SK-N-SH (cell line): Measurements from ENCODE around the gene GPR152. TPM values are rescaled to one million over a fixed set of nuclear protein-coding genes. Genes with fewer than 3 reads are reported as not detected.
"Not testable (repeated sequence)": the region's sequence is repeated elsewhere in the genome, so short reads cannot be mapped to it uniquely, and the experiment has no call there.

Experiments used
- CTCF ChIA-PET: fragments of 300-600, 350-600 bp; formaldehyde crosslinking; extraction: SDS; loops from one replicate; lab custom pipeline; 2021; lab: Yijun Ruan, JAX
- POLR2A ChIA-PET: fragments of 350-600 bp; sonication (Branson Sonifier 250); formaldehyde crosslinking; extraction: SDS; loops from one replicate; lab custom pipeline; 2020; ENCODE audit warnings: antibody characterized with exemption, inconsistent platforms; lab: Yijun Ruan, JAX
- DNase-seq: peaks from one replicate; pipeline ENCODE4 v3.0.0; 2012
- H2AFZ ChIP-seq: fragments of 200-600 bp; sonication (generic); 2 replicates; pipeline ENCODE4 v1.8.1; 2016; ENCODE audit warnings: antibody characterized with exemption, mild to moderate bottlenecking, low read depth
- H3F3A ChIP-seq: fragments of 200-600 bp; sonication (generic); replicated peaks from 2 replicates; pipeline ENCODE3; 2016; ENCODE audit warnings: antibody characterized with exemption, mild to moderate bottlenecking; ENCODE audit not compliant: insufficient read depth
- H3K27ac ChIP-seq, 2 experiments: fragments of 200-500 bp in 1 of 2; fragments of 200-600 bp in 1 of 2; sonication (Bioruptor generic) in 1 of 2; sonication (generic), shearing (Covaris generic) in 1 of 2; 2 replicates each; pipeline versions ENCODE4 v1.5.1 to v1.6.1; 2014 to 2016; ENCODE audit warnings: low read depth in 2 of 2, inconsistent platforms in 1 of 2, low read length in 1 of 2, mild to moderate bottlenecking in 1 of 2, mixed read lengths in 1 of 2
- H3K27me3 ChIP-seq: fragments of 200-600 bp; sonication (generic), shearing (Covaris generic); 2 replicates; pipeline ENCODE4 v1.6.1; 2016; ENCODE audit warnings: mixed run types; ENCODE audit not compliant: insufficient read depth
- H3K36me3 ChIP-seq, 2 experiments: fragments of 200-500 bp in 1 of 2; fragments of 200-600 bp in 1 of 2; sonication (Bioruptor generic) in 1 of 2; sonication (generic) in 1 of 2; replicated peaks in 1 of 2; 2 replicates each; pipeline versions ENCODE3 to v1.5.1; 2014 to 2016; ENCODE audit warnings: low read length in 1 of 2, mild to moderate bottlenecking in 1 of 2; ENCODE audit not compliant: insufficient read depth in 2 of 2, control insufficient read depth in 1 of 2
- H3K4me1 ChIP-seq, 2 experiments: fragments of 200-500 bp in 1 of 2; fragments of 200-600 bp in 1 of 2; sonication (Bioruptor generic) in 1 of 2; sonication (generic), shearing (Covaris generic) in 1 of 2; 2 replicates each; pipeline versions ENCODE4 v1.5.1 to v1.6.1; 2014 to 2016; ENCODE audit warnings: low read depth in 1 of 2, low read length in 1 of 2, mixed run types in 1 of 2; ENCODE audit not compliant: insufficient read depth in 2 of 2, control insufficient read depth in 1 of 2
- H3K4me2 ChIP-seq: fragments of 200-600 bp; sonication (generic), shearing (Covaris generic); 2 replicates; pipeline ENCODE4 v1.6.1; 2017; ENCODE audit warnings: mixed run types
- H3K4me3 ChIP-seq, 2 experiments: fragments of 200-500 bp in 1 of 2; fragments of 200-600 bp in 1 of 2; sonication (Bioruptor generic) in 1 of 2; sonication (generic), shearing (Covaris generic) in 1 of 2; 2 replicates each; pipeline versions ENCODE4 v1.5.1 to v1.8.1; 2014 to 2016; ENCODE audit warnings: low read depth in 2 of 2, inconsistent platforms in 1 of 2, low read length in 1 of 2, mild to moderate bottlenecking in 1 of 2, mixed read lengths in 1 of 2, moderate library complexity in 1 of 2
- H3K79me2 ChIP-seq: fragments of 200-600 bp; sonication (generic); 2 replicates; pipeline ENCODE4 v1.8.1; 2017; ENCODE audit warnings: mild to moderate bottlenecking; ENCODE audit not compliant: insufficient read depth
- H3K9ac ChIP-seq: fragments of 200-600 bp; sonication (generic); 2 replicates; pipeline ENCODE4 v1.6.1; 2017; ENCODE audit warnings: mixed run types
- H3K9me2 ChIP-seq: fragments of 200-600 bp; sonication (generic); 2 replicates; pipeline ENCODE4 v1.6.1; 2017; ENCODE audit warnings: mixed run types
- H3K9me3 ChIP-seq: fragments of 200-600 bp; sonication (generic); 2 replicates; pipeline ENCODE4 v1.6.1; 2017; ENCODE audit warnings: mixed run types, mild to moderate bottlenecking, moderate library complexity
- H4K20me1 ChIP-seq: fragments of 200-600 bp; sonication (generic); 2 replicates; pipeline ENCODE4 v1.6.1; 2017; ENCODE audit warnings: mild to moderate bottlenecking, mixed run types; ENCODE audit not compliant: insufficient read depth
- CHD2 ChIP-seq: fragments of 150-350 bp; IDR thresholded peaks from 2 replicates; pipeline ENCODE4 v1.6.1; 2018; ENCODE audit warnings: low read length; ENCODE audit not compliant: partially characterized antibody
- ELF1 ChIP-seq: IDR thresholded peaks from 2 replicates; pipeline ENCODE4 v1.4.0; 2012
- EZH2phosphoT487 ChIP-seq: fragments of 200-600 bp; sonication (generic); IDR thresholded peaks from 2 replicates; pipeline ENCODE4 v1.6.1; 2017; ENCODE audit warnings: low read depth, mixed run types, mild to moderate bottlenecking, antibody characterized with exemption, moderate library complexity, borderline replicate concordance
- FOXM1 ChIP-seq: IDR thresholded peaks from 2 replicates; pipeline ENCODE4 v1.4.0; 2012; ENCODE audit warnings: low read depth, mild to moderate bottlenecking
- MEF2A ChIP-seq: IDR thresholded peaks from 2 replicates; pipeline ENCODE4 v1.4.0; 2012; ENCODE audit warnings: low read depth, borderline replicate concordance
- NFIC ChIP-seq: IDR thresholded peaks from 2 replicates; pipeline ENCODE4 v1.4.0; 2012; ENCODE audit warnings: borderline replicate concordance
- NRF1 ChIP-seq: IDR thresholded peaks from 2 replicates; pipeline ENCODE4 v1.6.1; 2012; ENCODE audit warnings: low read depth, mild to moderate bottlenecking, low read length
- RAD21 ChIP-seq: IDR thresholded peaks from 2 replicates; pipeline ENCODE4 v1.6.1; 2012; ENCODE audit warnings: mild to moderate bottlenecking, low read length
- RCOR1 ChIP-seq: fragments of 150-350 bp; IDR thresholded peaks from 2 replicates; pipeline ENCODE4 v1.6.1; 2017; ENCODE audit warnings: antibody characterized with exemption, low read length
- RXRA ChIP-seq: IDR thresholded peaks from 2 replicates; pipeline ENCODE4 v1.4.0; 2012; ENCODE audit warnings: low read depth, mild to moderate bottlenecking, borderline replicate concordance
- TAF1 ChIP-seq: IDR thresholded peaks from 2 replicates; pipeline ENCODE4 v1.6.1; 2012; ENCODE audit warnings: low read depth, mild to moderate bottlenecking, low read length, moderate library complexity, borderline replicate concordance
- TCF12 ChIP-seq: IDR thresholded peaks from 2 replicates; pipeline ENCODE4 v1.4.0; 2012
- TEAD4 ChIP-seq: IDR thresholded peaks from 2 replicates; pipeline ENCODE4 v1.4.0; 2012; ENCODE audit warnings: mild to moderate bottlenecking, borderline replicate concordance; ENCODE audit not compliant: insufficient read depth
- YY1 ChIP-seq: IDR thresholded peaks from 2 replicates; pipeline ENCODE4 v1.4.0; 2012; ENCODE audit warnings: low read depth, mild to moderate bottlenecking
- WGBS: methylation state at CpG from one replicate; pipeline ENCODE4 v1.1.6; 2017; ENCODE audit warnings: low lambda C conversion rate; 5-methylcytosine and 5-hydroxymethylcytosine counted together
- polyA plus RNA-seq, 3 experiments: library from polyadenylated mRNA; depleted of rRNA; stranded (reverse); fragments of >200 nt; gene quantifications; 2 replicates each; pipeline ENCODE4 v1.2.3, GENCODE V29; 2012
- TF ChIP-seq, protein P1 (sequence below): IDR thresholded peaks from 2 replicates; pipeline ENCODE4 v1.4.0; 2012; ENCODE audit warnings: low read depth
- TF ChIP-seq, protein P2 (sequence below): IDR thresholded peaks from 2 replicates; pipeline ENCODE4; 2012
- TF ChIP-seq, protein P3 (sequence below): fragments of 150-350 bp; IDR thresholded peaks from 2 replicates; pipeline ENCODE4 v1.6.1; 2017; ENCODE audit warnings: antibody characterized with exemption, low read length, low read depth, borderline replicate concordance
- TF ChIP-seq, protein P4 (sequence below): IDR thresholded peaks from 2 replicates; pipeline ENCODE4 v1.4.0; 2012; ENCODE audit warnings: low read depth, borderline replicate concordance
- TF ChIP-seq, protein P5 (sequence below): fragments of 150-350 bp; IDR thresholded peaks from 2 replicates; pipeline ENCODE4 v1.6.1; 2016; ENCODE audit warnings: mild to moderate bottlenecking, low read depth, low read length

Gene GPR152
- polyA plus RNA-seq, 1 of the 3 experiments (the other 2 are of a cell fraction), result not detected

DNA sequence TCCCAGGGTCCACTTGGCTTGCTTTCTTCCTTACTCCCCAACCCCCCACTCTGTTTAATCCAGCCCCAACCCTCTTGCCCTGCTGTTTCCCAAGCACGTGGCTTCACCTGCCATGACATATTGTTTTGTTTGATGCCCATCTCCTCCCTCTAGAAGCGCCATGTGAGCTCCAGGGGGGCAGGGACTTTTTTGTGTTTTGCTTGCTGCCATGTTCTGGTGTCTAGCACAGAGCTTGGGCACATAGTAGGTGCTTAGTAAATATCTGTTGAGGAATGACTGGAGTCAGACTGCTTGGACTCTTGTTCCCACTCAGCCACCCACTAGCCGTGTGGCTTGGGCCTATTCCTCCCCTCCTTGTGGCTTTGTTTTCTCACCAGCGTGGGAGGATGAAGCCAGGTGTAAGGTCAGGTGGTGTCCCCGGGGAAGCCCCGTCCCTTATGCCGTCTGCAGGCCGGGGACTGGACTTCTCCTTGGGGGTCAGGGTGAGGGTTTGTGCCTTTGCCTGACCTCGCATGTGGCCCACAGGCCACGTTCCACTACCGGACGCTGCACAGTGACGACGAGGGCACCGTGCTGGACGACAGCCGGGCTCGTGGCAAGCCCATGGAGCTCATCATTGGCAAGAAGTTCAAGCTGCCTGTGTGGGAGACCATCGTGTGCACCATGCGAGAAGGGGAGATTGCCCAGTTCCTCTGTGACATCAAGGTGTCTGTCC, 34.1 kb upstream of the GPR152 start:
- H3K9ac ChIP-seq, result no peak overlapping the region
- DNase-seq, result no peak
- no peaks in the 10 kb centered on the region for H3F3A ChIP-seq
- ChIA-PET POLR2A (no interaction called here), CTCF (interaction anchor here (1.4 kb wide), 1 partner anchor 59 kb away, joined by 3 read pairs; the partner anchor contains the start of gene RPS6KB2)
- no peak overlapping the region for H3K4me2 ChIP-seq
- no peak overlapping the region for H2AFZ ChIP-seq
- peaks cover 25% of the 10 kb centered on the region for H3K79me2 ChIP-seq
- H3K36me3 ChIP-seq, result peaks cover 0 to 27% of the 10 kb centered on the region in 2 experiments
- H3K9me2 ChIP-seq, result no peaks in the 10 kb centered on the region
- H3K9me3 ChIP-seq, result no peaks in the 10 kb centered on the region
- H3K4me1 ChIP-seq, result peaks cover 6 to 17% of the 10 kb centered on the region in 2 experiments; a peak in 3 of 4 replicates
- H3K4me3 ChIP-seq, result no peak overlapping the region
- H4K20me1 ChIP-seq, result no peaks in the 10 kb centered on the region
- TF ChIP-seq, protein P1, sequence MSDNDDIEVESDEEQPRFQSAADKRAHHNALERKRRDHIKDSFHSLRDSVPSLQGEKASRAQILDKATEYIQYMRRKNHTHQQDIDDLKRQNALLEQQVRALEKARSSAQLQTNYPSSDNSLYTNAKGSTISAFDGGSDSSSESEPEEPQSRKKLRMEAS, result no peak
- TF ChIP-seq RCOR1, result no peak
- TF ChIP-seq MEF2A, result no peak
- TF ChIP-seq FOXM1, result no peak
- TF ChIP-seq ELF1, result no peak
- TF ChIP-seq, protein P2, sequence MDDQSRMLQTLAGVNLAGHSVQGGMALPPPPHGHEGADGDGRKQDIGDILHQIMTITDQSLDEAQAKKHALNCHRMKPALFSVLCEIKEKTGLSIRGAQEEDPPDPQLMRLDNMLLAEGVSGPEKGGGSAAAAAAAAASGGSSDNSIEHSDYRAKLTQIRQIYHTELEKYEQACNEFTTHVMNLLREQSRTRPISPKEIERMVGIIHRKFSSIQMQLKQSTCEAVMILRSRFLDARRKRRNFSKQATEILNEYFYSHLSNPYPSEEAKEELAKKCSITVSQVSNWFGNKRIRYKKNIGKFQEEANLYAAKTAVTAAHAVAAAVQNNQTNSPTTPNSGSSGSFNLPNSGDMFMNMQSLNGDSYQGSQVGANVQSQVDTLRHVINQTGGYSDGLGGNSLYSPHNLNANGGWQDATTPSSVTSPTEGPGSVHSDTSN, result no peak
- TF ChIP-seq EZH2phosphoT487, result no peak
- no peak for TF ChIP-seq RAD21
- no peak for TF ChIP-seq NRF1
- TF ChIP-seq, protein P3, sequence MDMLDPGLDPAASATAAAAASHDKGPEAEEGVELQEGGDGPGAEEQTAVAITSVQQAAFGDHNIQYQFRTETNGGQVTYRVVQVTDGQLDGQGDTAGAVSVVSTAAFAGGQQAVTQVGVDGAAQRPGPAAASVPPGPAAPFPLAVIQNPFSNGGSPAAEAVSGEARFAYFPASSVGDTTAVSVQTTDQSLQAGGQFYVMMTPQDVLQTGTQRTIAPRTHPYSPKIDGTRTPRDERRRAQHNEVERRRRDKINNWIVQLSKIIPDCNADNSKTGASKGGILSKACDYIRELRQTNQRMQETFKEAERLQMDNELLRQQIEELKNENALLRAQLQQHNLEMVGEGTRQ, result no peak
- TF ChIP-seq, protein P4, sequence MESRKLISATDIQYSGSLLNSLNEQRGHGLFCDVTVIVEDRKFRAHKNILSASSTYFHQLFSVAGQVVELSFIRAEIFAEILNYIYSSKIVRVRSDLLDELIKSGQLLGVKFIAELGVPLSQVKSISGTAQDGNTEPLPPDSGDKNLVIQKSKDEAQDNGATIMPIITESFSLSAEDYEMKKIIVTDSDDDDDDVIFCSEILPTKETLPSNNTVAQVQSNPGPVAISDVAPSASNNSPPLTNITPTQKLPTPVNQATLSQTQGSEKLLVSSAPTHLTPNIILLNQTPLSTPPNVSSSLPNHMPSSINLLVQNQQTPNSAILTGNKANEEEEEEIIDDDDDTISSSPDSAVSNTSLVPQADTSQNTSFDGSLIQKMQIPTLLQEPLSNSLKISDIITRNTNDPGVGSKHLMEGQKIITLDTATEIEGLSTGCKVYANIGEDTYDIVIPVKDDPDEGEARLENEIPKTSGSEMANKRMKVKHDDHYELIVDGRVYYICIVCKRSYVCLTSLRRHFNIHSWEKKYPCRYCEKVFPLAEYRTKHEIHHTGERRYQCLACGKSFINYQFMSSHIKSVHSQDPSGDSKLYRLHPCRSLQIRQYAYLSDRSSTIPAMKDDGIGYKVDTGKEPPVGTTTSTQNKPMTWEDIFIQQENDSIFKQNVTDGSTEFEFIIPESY, result no peak
- no peak for TF ChIP-seq TEAD4
- TF ChIP-seq, protein P5, sequence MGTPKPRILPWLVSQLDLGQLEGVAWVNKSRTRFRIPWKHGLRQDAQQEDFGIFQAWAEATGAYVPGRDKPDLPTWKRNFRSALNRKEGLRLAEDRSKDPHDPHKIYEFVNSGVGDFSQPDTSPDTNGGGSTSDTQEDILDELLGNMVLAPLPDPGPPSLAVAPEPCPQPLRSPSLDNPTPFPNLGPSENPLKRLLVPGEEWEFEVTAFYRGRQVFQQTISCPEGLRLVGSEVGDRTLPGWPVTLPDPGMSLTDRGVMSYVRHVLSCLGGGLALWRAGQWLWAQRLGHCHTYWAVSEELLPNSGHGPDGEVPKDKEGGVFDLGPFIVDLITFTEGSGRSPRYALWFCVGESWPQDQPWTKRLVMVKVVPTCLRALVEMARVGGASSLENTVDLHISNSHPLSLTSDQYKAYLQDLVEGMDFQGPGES, result no peak
- TF ChIP-seq TAF1, result no peak
- no peak for TF ChIP-seq TCF12
- TF ChIP-seq YY1, result no peak
- TF ChIP-seq RXRA, result no peak
- no peak for TF ChIP-seq NFIC
- no peak for TF ChIP-seq CHD2
- no peak overlapping the region for H3K27ac ChIP-seq
- H3K27me3 ChIP-seq, result no peaks in the 10 kb centered on the region
- WGBS, result 96% methylated on average over 13 of the region's 20 CpGs

DNA sequence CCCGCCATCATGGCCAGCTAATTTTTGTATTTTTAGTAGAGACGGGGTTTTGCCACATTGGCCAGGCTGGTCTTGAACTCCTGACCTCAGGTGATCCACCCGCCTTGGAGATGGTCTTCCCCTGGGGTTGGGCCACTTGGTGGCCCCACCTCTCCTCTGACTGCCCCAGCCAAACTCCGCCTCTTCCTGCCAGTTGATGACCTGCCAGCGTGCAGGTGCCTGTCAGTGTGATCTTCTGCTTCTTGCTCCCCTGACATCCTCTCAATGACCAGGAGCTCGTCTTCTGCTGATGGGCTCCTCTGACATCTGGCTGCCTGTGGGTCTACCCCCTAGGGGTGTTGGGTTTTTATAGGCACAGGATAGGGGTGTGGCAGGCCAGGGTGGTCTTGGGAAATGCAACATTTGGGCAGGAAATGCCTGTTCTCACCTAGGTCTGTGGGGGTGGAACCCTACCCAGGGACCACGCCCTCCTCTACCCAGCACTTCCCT, 33.4 kb upstream of the GPR152 start:
- H3F3A ChIP-seq, H3K4me2 ChIP-seq, H3K9me2 ChIP-seq, DNase-seq, H3K4me3 ChIP-seq, POLR2A ChIA-PET, H4K20me1 ChIP-seq, H3K9ac ChIP-seq, H3K27ac ChIP-seq, H3K9me3 ChIP-seq, H2AFZ ChIP-seq, H3K27me3 ChIP-seq: not testable (repeated sequence)
- Histone ChIP-seq H3K4me1 (peaks cover 6 to 17% of the 10 kb centered on the region in 2 experiments; a peak in 3 of 4 replicates), H3K36me3 (peaks cover 0 to 24% of the 10 kb centered on the region in 2 experiments), H3K79me2 (peaks cover 25% of the 10 kb centered on the region)
- WGBS, result 94% methylated on average over 7 of the region's 7 CpGs
- CTCF ChIA-PET, result interaction anchor here (1.4 kb wide), 1 partner anchor 58 kb away, joined by 3 read pairs; the partner anchor contains the start of gene RPS6KB2
